AG10803 (cell line): ENCODE measurements around the gene ATXN7L1.

Source experiments
- DNase-seq: peaks from one replicate; pipeline ENCODE4 v3.0.0; 2010; ENCODE audit warnings: low read depth
- H3K4me3 ChIP-seq: 2 replicates; pipeline ENCODE4 v1.5.1; 2011; ENCODE audit warnings: mild to moderate bottlenecking, low read length, control low read depth
- CTCF ChIP-seq: conservative IDR thresholded peaks from 2 replicates; pipeline ENCODE4 v1.5.1; 2011; ENCODE audit warnings: mild to moderate bottlenecking, low read length, control low read depth, inconsistent platforms

The ATXN7L1 gene

DNA sequence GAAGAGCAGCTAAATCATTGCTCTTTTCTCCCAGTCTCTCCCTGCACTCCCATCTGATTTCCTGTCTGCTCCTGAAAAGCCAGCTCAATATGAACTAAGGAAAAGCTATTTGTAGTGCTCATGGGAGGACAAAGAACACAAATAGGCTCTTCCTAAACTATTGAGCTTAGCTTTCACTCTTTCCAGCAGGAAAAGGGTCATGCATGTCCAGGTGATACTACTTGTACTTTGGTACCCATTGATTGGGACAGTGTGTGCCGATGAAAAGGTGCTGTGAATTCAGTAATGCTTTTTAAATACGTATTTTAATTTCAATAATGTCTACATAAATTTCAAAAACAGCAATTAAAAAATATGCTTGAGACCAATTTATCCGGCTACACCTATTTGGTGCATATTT is 37.5 kb upstream of the ATXN7L1 start:
- TF ChIP-seq CTCF: no peak
- no peak overlapping the region for H3K4me3 ChIP-seq
- no peak for DNase-seq

DNA sequence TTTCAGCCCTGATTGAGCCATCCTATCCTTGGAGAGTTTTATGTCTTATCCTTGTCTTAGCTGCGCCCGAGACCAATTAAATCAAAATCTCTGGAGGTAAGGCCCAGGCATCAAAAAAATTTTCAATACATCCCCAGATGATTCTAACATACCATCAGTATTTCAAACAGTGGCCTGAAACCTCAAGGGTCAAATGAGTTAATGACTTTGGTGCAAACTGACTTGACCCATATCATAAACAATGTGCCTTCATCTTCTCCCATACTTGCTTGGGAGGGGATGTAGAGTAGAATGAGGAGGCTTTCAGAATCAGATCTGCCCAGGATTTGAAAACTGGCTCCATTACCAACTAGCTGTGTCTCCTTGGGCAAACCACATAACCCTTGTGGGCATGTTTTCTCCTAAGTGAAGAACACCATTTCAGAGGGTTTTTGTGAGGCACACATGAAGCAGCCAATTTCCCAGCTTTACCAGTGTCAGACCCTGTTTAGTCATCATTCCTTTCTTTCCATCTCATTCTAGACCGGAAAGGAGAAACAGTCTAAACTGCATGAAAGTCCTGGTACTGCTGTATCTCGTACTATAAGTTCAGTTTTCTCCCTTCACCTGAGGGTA is 35.7 kb upstream of the ATXN7L1 start:
- no peak for TF ChIP-seq CTCF
- no peak overlapping the region for H3K4me3 ChIP-seq
- peak; percentile 22 for DNase-seq

DNA sequence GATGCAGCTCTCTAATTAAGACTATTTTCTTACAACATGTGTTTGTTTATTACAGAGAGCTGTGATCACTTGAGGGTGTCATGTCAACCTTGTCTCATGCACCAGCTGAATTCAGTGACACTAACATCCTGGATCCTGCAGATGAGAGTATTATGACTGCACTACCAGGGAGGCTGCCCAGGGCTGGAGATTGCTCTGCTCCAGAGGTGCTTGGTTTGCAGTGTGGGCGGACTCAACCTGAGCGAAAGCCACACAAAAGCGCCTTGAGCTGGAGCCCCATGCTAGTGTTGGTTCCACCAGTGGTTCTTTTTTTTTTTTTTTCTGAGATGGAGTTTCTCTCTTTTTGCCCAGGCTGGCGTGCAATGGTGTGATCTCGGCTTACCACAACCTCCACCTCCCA is 33.8 kb upstream of the ATXN7L1 start:
- TF ChIP-seq CTCF: no peak
- no peak for DNase-seq
- H3K4me3 ChIP-seq: no peak overlapping the region

- TF ChIP-seq CTCF: no peak
- no peak for DNase-seq
- no peak overlapping the region for H3K4me3 ChIP-seq
These were observed 33.3 kb upstream of the ATXN7L1 start for GRCh38 chr7:105909742-105910141.

- DNase-seq: no peak
- no peak overlapping the region for H3K4me3 ChIP-seq
- TF ChIP-seq CTCF: no peak
These were observed 30.9 kb upstream of the ATXN7L1 start for GRCh38 chr7:105907129-105907846.

- H3K4me3 ChIP-seq: no peak overlapping the region
- no peak for TF ChIP-seq CTCF
- DNase-seq: peak; percentile 49
These were observed 30.3 kb upstream of the ATXN7L1 start for GRCh38 chr7:105906695-105907094.

- DNase-seq: no peak
- no peak for TF ChIP-seq CTCF
- H3K4me3 ChIP-seq: no peak overlapping the region
These were observed 29.6 kb upstream of the ATXN7L1 start for GRCh38 chr7:105905910-105906568.
